Left forelimb (tissue), 1 donor: ENCODE results near the gene CDH11.

ENCODE experiments used
- DNase-seq: peaks from one replicate; pipeline ENCODE4 v3.0.0-alpha.2; 2018; ENCODE audit warnings: low spot score

Gene CDH11, protein sequence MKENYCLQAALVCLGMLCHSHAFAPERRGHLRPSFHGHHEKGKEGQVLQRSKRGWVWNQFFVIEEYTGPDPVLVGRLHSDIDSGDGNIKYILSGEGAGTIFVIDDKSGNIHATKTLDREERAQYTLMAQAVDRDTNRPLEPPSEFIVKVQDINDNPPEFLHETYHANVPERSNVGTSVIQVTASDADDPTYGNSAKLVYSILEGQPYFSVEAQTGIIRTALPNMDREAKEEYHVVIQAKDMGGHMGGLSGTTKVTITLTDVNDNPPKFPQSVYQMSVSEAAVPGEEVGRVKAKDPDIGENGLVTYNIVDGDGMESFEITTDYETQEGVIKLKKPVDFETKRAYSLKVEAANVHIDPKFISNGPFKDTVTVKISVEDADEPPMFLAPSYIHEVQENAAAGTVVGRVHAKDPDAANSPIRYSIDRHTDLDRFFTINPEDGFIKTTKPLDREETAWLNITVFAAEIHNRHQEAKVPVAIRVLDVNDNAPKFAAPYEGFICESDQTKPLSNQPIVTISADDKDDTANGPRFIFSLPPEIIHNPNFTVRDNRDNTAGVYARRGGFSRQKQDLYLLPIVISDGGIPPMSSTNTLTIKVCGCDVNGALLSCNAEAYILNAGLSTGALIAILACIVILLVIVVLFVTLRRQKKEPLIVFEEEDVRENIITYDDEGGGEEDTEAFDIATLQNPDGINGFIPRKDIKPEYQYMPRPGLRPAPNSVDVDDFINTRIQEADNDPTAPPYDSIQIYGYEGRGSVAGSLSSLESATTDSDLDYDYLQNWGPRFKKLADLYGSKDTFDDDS

DNA sequence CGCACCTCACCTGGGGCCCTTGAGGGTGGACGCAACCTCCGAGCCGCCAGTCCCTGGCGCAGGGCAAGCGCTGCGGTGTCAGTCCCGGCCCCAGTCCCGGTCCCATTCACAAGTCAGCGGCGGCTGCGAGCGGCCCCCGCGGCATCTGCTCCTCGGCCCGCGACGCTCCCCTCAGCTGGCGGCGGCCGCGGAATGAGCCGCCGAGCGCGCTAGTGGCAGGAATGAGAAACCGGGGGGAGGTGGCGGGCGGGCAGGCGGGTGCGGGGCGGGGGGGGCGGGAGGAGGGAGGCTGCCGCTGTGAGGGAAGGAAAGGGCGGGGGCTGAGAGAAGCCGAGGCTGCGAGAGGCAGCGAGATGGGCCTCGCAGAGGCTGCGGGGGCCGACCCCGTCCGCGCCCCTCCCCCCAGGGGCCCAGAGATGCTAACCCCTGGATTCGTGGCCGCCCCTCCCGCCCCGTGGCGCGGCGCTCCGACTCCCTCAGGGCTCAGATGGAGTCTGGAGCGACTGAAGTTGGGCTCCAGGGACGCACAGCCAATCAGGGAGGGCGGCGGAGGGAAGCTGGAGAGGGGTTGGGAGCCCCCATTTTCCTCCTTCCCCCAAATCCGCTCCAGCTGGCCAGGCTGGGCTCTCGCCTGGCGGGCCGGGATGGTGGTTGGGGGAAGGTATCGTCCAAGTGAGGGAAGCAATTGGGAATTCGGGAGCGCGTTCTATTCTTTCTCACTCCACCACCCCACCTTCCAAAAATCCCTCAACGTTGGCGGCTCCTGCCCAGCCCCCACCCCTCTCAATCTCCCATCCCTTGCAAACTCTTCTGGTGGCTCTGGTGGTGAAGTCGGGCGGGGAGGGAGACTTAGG, at the start of gene CDH11:
CDH11 (minus strand) TSS at position 194 of the 854 bp plus-strand sequence. CDS start 117,194 bp downstream, outside the sequence.
- DNase-seq: peak; percentile 93

DNA sequence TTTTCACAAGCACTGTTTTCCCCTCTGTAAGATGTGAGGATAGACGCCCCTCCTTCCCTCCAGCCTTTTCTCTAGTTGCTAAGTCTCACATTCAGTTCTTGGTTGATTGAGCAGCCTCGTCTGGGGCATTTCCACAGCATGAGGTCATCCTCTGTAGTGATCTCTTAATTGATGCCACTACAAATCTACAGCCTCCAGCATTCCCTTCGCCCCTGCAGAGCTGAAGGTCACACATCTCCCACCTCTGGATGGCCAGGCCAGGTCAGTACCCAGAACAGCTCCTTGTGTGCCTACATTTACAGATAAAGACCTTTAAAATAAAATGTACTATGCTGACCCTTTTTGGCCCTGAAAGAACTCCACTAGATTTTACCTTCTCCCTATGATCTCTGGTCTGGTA, 32.5 kb upstream of the CDH11 start:
- no peak for DNase-seq

DNA sequence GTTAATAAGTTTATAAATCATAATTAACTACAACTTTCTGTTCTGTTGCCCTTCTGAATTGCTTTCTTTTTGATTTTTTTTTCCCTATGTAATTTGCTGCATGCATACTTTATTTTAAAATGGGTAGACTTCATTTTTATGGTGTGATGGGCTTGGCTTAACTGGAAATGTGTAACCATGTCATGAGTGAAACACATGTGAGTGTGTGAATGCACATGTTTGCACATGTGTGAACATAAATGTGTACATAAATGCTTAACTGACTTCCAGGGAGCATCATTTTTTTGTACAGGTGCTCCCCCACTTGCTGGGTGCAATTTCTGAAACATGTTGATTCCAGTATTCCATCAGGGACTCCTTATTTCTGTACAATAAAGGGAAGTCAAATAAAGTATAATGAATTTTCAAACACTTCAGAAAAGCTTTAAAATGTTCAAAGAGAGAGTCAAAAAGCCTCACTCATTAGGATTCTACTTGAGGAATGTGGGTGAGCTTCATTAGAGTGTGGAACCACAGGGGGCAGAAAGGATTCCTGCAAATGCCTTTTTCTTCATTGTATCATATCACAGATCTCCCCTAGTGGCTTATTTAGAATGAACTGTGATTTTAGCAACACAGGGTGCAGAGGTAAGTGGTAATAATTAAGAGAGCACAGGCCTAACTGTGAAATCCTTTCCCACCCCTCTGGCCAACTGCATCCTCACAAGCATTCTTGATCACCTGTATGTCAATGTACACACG, 31.7 kb upstream of the CDH11 start:
- no peak for DNase-seq

DNA sequence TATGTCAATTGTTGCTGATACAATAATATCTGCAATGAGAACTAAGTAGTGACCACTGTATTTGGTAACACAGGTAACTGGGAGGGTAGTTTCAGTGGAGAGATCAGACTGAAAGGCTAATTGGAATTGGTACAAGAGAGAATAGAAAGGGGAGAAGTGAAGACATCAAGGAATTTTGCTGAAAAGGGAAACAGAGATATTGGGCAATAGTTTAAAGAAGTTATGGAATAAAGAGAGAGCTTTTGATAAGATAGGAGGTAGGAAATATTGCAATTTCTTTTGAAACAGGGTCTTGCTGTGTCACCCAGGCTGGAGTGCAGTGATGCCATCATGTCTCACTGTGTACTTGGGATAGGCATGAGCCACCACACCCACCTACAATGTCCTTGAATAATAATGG, 26.9 kb upstream of the CDH11 start:
- no peak for DNase-seq

DNA sequence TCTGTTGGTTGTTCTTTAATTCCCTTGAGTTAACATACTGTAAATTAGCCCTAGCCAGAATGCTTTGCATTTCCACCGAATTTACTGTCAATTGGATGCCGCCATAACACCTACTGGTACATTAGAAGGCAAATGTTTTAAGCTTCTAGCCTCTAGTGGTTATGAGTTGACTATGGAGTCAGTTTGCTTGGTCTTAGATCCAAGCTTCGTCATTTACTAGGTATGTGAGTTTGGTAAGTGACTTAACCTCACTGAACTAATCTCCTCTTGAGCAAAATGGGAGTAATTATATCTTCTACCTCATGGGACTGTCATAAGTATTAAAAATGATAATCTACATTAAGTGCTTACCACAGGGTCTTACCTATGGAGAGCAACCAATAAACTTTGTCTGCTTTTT, 20.4 kb upstream of the CDH11 start:
- DNase-seq: no peak

DNA sequence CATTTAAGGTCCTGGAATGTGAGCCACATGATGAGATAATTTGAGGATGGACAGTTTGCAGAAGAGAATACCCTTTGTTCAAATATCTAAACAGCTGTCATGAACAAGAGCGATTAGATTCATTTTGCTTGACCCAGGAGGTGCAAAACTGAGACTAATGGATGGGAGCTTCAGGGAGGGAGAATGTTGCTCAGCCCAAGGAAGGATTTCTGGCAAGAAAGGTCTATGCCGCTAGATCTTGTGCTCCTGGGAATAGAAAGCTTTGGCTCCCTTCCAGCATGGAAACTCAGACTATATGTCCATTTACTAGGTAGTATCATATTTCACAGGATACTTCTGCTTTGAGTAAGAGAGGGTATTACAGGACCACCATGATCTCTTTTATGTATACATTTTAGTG, 14.8 kb upstream of the CDH11 start:
- DNase-seq: no peak

DNA sequence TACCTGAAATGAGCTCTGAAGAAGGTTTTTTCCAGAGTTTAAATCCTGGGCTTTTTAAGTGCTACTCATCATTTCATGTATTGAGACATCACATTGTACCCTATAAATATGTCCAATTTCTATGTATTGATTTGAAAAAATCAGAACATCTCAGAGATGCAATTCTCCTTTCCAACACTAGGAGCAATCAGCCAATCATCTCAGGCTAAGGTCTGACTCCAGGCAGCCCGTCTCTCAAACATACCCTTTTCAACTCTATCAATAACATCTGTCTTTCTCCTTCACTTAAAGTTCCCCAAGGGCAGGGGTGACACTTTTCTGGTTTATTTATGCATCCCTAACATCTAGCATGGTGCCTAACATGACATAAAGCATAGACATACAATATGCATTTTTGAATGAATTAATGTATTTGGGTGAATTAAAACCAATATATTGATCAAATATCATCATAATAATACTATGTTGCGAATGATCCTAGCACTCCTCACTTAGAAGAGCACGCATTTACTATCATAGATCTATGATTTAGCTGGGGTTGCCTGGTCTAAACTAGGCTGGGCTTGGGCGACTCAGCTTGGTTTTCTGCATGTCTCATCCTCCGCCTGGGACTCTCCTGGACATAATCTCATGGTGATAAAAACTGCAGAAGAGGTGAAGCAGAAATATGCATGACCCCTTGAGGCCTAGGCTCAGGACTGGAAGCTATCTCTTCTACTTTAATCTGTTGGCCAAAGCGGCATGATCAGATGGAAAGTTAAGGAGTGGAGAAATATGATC, 5.2 kb upstream of the CDH11 start:
- DNase-seq: no peak

DNA sequence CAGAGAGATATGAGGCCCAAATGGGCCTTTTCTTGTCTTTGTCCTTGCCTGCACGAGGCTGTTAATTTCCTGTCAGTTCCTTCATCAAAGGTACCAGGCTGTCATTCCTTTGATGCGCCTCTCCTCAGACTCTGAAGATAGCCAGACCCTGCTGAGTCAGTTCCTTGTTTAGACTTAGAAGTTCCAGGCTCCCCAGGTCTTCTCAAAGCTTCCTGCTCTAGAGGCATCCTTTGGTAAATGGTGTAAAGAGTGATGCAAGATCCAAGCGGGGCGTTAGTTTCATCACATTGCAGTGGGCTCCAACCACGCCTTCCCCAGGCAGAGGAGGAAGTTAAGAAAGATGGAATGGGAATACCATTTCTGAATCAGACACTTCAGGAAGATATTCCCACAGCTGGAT, 4.0 kb upstream of the CDH11 start:
- DNase-seq: no peak

DNA sequence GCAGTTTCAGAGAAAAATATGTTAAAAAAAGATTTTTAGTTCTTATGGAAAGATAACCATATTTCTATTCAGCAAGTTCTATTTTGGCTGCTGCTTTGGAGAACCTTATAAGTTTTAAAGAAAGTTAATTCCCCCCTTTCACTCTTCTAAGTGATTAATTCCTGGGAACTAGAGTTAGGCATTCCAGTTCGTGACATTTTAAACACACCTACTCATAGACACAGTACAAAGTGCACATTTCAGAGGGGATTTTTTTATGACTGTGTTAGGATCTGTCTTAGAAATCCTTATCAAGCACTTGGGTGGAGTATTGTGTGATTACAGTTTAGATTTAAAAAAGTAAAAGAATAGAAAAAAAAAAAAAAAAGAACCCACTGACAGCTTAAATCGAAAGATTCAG, 3.5 kb upstream of the CDH11 start:
- DNase-seq: no peak

DNA sequence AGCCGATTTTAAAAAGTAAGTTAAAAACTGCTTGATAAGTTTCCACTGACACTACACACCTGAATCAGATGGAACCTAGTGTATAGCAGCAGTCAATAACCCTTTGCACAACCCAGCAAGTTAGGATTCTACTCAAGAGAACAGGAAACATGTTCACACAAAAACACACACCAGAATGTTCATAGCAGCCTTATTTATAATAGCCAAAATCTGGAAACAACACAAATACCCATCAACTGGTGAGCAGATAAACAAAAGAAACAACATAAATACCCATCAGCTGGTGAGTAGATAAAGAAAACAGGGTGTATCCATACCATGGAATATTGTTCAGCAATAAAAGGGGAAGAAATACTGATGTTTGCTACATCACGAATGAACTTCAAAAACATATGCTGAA, 2.7 kb upstream of the CDH11 start:
- no peak for DNase-seq

DNA sequence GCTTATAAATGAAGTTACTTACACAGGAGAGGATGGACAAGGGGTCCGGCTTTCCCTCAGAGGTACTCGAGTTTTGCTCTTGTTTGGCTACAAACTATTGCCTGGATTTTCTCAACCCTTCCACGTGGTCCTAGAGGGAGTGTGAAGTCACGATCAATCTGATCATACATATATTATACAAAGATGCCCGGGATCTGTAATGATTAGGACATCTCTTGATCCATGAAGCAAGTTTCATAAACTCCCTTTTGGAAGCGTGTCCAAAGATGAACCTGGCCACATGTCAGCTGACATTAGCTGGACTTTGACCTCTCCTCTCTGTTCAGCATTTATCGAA, 2.3 kb upstream of the CDH11 start:
- DNase-seq: no peak

DNA sequence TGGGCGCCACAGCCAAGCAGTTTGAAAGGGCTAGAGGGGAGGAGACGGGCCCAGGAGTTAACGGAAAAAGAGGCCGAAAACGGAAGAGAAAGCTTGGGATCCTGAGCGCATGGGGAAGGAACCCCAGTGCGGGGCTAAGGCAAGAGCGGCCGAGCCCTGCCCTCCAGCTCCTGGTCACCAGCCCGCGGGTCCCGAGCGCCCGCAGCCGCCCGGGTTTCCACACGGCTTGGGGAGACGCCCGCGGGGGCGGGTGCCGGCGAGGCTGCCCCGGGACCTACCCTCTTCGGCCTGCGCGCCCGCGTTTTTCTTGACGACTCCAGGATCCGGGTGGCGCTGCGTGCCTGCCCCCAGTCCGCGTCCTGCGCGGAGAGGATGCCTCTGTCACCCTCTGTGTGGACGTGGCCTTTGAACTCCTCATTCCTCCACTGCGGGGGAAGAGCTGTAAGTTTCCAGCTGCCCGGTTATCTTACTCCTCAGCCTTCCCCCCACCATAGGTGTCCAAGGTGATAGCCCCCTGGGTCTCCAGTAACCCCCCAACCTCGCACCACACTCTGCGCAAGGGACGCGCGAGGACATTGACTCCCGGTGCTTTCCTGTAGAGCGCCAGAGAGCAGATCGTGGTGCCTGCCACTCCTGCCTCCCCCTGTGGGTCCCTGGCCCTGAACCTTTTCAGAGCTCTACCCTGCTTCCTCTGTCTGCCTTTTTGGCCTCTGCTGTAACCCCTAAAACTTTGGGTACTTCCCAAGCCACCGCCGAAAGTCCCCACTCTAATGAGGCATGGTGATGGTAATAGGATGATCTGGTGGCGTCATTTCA, 1.7 kb upstream of the CDH11 start:
- peak; percentile 75 for DNase-seq

DNA sequence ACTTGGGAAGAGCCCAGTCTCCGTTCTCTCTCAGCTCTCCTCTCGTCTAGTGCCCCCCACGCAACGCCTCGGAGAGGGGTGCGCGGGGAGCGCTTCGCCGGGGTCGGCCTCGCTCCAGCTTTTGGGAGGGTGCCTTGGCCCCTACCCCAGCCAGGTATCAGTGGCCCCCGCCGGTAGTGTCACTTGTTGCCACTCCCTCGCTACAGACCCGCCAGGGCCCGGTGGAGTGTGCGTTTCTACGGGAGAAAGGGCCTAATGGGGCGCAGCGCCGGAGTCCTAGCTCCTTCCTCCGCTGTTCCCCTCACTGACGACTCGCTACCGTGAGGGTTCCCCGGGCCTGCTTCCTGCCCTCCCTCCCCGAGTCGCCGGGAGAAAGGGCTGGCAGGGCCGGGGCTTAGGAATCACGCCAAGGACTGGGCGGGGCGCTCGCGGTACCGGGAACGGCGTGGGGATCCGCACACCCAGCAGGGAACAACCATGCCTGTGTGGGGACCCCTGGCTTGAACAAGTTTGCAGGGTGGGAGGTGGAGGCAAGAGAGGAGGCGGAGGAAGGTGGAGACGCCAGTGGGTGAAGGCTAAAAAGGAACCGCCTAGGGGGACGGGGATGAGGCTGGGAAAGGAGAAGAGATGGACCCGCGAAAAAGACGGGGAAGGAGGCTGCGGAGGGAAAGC, 997 bp upstream of the CDH11 start:
- peak; percentile 88 for DNase-seq

DNA sequence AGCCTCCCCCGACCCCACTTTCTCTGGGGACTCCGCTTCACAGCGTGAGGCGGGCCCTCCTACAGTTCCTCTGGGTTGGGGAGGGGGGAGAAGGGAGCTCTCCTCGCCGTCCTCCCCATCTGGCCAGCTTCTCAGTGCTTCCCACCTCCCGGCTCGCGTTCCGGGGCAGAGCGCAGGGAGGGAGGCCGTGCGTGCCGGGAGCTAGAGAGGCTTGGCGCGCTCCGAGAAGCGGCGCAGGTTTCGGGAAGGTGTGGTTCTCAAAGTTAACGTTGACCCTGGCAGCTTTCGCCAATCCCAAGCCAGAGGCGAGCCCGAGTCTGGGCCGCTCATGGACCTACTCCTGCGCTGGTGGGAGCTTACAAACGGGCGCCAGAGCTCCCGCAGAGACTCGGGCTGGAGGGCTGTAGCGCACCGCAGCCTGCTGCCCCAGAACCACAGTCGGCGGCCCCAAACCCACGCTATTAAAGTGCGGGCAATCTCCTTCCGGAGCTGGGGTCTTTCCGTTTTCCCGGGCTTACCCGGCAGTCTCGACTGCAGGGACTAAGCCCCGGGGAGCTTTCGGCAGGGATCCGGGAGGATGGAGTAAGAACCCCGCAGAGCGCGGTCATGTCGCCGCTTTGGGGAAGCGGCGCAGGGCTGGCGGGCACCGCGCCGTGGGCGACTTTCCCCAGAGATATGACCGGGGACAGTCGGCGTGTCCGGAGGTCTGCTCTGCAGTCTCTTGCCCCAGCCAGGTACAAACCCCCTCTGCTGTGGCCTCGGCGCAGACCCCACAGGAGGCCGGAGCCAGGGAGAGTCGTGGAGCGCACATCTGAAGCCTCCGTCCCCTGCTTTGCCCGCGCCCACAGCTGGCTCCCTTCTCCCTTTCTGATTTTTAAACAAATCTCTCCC, 787 bp downstream of the CDH11 start:
- DNase-seq: peak; percentile 76

DNA sequence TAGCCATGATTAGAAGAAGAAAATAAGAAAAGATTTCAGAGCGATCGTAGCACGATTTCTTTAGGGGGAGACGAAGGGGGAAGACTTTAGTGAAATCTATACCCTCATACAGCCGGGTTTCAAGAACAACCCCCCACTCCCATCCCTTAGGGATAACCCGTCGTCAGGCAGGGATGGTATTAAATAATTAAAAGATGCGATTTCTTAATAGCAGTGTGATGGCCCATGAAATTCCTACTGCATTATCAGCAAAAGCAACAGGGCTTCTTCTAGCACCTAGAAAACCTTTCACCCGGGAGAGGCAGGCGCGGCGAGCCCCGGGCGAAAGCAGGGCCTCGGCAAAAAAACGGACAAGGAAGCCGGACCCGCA, 1.4 kb downstream of the CDH11 start:
- no peak for DNase-seq

DNA sequence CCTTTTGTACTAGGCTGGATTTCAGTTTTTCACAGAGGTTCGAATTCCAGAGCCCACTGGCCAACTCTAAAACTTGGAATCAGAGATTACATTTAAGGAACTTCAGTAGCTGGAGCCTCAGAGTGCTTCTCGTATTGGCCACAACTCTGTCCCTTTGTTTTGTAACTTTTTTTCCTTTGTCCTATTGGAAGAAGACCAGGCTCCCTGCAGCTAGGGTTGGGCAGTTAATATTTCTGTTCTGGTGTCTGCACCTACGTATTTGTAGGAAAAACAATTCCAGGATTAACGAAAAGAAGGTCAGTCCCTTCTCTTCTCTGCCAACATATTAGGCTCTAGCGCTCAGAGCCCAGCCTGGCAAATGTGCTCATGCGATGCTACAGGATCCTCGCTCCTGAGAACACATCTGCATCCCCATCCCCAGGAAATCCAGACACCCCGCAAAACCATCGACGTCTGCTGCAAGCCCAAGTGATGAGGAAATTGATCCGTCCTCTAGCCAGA, 1.9 kb downstream of the CDH11 start:
- no peak for DNase-seq

DNA sequence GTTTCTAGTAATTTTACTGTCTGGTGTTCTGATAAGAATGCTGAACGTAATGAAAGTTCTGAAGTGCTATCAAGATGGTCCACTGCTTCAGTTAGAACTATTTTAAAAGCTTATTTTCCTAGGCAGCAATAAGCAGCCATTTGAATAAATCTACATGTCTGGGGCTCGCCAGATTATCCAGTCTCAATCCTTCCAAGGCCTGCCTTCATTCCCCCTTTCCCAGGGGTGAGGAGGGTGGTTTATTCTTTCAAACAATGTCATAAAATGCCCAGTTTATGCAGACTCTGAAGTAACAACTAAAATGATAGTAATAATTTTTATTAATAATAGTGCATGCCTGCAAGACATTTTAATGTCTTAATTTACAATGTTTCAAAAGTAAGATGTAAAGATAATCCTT, 2.4 kb downstream of the CDH11 start:
- DNase-seq: no peak

DNA sequence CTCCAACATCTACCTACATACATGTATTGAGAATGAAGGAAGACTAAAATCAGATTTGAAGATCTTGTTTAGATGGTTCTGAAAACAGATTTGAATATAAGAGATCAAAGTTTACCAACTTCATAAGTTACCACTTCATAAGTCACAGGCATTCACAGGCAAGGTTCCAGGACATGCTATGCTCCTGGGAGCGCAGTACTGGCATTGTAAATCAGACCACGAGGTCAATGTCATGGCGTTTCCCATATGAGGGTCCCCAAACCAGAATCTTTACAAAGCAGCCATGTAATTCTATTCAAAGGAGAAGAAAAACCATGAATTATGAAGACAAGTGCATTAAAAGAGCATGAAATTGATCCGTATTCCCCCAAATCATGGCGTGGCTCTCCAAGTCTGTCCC, 3.0 kb downstream of the CDH11 start:
- DNase-seq: no peak
